Gastrocnemius medialis (tissue), 4 donors: Measurements from ENCODE around the gene KRTAP6-3. TPM values are rescaled to one million over a fixed set of nuclear protein-coding genes. Genes with fewer than 3 reads are reported as not detected.

Experiments
- ATAC-seq, 2 donors: fragments of 150-250 bp; one replicate each; pipeline ENCODE4 v1.9.1; 2016
- DNase-seq, 2 donors: peaks; one replicate each; pipeline ENCODE4 v3.0.0-alpha.2; 2019
- H3K27ac ChIP-seq, 4 donors: fragments of 200-600 bp; sonication (generic); 1 replicate in 1 of 4; 2 replicates in 3 of 4; pipeline ENCODE4 v1.5.1; 2016 to 2018; ENCODE audit warnings: mild to moderate bottlenecking in 2 of 4, moderate library complexity in 1 of 4
- H3K27me3 ChIP-seq, 3 donors: fragments of 200-600 bp; sonication (generic) in 2 of 3; 1 replicate in 1 of 3; 2 replicates in 2 of 3; pipeline versions ENCODE4 v1.5.1 to v1.6.0; 2016 to 2019; ENCODE audit warnings: mild to moderate bottlenecking in 1 of 3, moderate library complexity in 1 of 3
- H3K36me3 ChIP-seq, 2 donors: fragments of 200-600 bp; sonication (generic) in 1 of 2; one replicate each; pipeline ENCODE4 v1.5.1; 2017 to 2018
- H3K4me1 ChIP-seq, 2 donors: fragments of 200-600 bp; sonication (generic) in 1 of 2; one replicate each; pipeline ENCODE4 v1.5.1; 2016 to 2017; ENCODE audit warnings: mild to moderate bottlenecking in 2 of 2
- H3K4me3 ChIP-seq, 4 donors: fragments of 200-600 bp; sonication (generic) in 3 of 4; 1 replicate in 1 of 4; 2 replicates in 3 of 4; pipeline ENCODE4 v1.5.1; 2016 to 2019; ENCODE audit warnings: mild to moderate bottlenecking in 2 of 4
- H3K9me3 ChIP-seq, 3 donors: fragments of 200-600 bp; sonication (generic) in 2 of 3; 1 replicate in 1 of 3; 2 replicates in 2 of 3; pipeline ENCODE4 v1.5.1; 2016 to 2019
- CTCF ChIP-seq, 5 experiments: fragments of 450-650 bp in 3 of 5; fragments of 200-600 bp in 2 of 5; sonication (generic) in 2 of 5; IDR thresholded peaks in 4 of 5; conservative IDR thresholded peaks in 1 of 5; 1 replicate in 4 of 5; 2 replicates in 1 of 5; pipeline ENCODE4 v1.5.1; 2016 to 2019; ENCODE audit warnings: antibody characterized with exemption in 5 of 5, mild to moderate bottlenecking in 3 of 5, moderate library complexity in 3 of 5
- POLR2A ChIP-seq, 2 donors: fragments of 450-650 bp; IDR thresholded peaks; one replicate each; pipeline ENCODE4 v1.6.1; 2017; ENCODE audit warnings: antibody characterized with exemption in 2 of 2, mild to moderate bottlenecking in 2 of 2, moderate library complexity in 2 of 2
- in situ Hi-C, 4 donors: fragments of 200-750 bp; cut with MboI; loops; one replicate each; pipeline versions ENCODE4 v1.15.0 to v1.8.0; 2017; ENCODE audit warnings: low sequenced_read_pairs in 4 of 4
- intact Hi-C: fragments of 100-400 bp; cut with DNase I; formaldehyde crosslinking; loops from one replicate; pipeline ENCODE4 v1.15.1; 2023; ENCODE audit warnings: low total_unique reads
- total RNA-seq, 4 donors: library from RNA; depleted of rRNA; stranded (reverse); fragments of >200 nt; gene quantifications; one replicate each; pipeline versions ENCODE4 v1.1.0 to v1.2.3, GENCODE V29; 2016

KRTAP6-3 gene
- total RNA-seq, 4 donors from 2014 or later, result not detected

GRCh38 chr21:30579346-30579745 lies 12.9 kb upstream of the KRTAP6-3 start:
- H3K27ac ChIP-seq, result no peak overlapping the region
- DNase-seq, result no peak
- no peak for ATAC-seq
- intact Hi-C loops (no loop called here), in situ Hi-C loops (no loop called here)
- H3K9me3 ChIP-seq, result no peaks in the 10 kb centered on the region
- H3K27me3 ChIP-seq, result no peaks in the 10 kb centered on the region
- H3K4me3 ChIP-seq, result no peak overlapping the region
- no peaks in the 10 kb centered on the region for H3K4me1 ChIP-seq
- H3K36me3 ChIP-seq, result no peaks in the 10 kb centered on the region
- TF ChIP-seq POLR2A (IDR thresholded peaks at IDR 0.05) (no peak), CTCF (IDR thresholded peaks at IDR 0.05 in 4 of 5, conservative IDR thresholded peaks at IDR 0.05 in 1 of 5) (no peak)

GRCh38 chr21:30580132-30580531 lies 12.1 kb upstream of the KRTAP6-3 start:
- no peaks in the 10 kb centered on the region for H3K27me3 ChIP-seq
- H3K9me3 ChIP-seq, result no peaks in the 10 kb centered on the region
- TF ChIP-seq POLR2A (IDR thresholded peaks at IDR 0.05) (no peak), CTCF (IDR thresholded peaks at IDR 0.05 in 4 of 5, conservative IDR thresholded peaks at IDR 0.05 in 1 of 5) (no peak)
- no peak overlapping the region for H3K4me3 ChIP-seq
- no peaks in the 10 kb centered on the region for H3K4me1 ChIP-seq
- H3K36me3 ChIP-seq, result no peaks in the 10 kb centered on the region
- ATAC-seq (no peak), DNase-seq (no peak)
- H3K27ac ChIP-seq, result no peak overlapping the region
- intact Hi-C loops, result no loop called here
- in situ Hi-C loops, result no loop called here

- H3K27me3 ChIP-seq, result no peaks in the 10 kb centered on the region
- TF ChIP-seq POLR2A (IDR thresholded peaks at IDR 0.05), result no peak
- TF ChIP-seq CTCF (IDR thresholded peaks at IDR 0.05 in 4 of 5, conservative IDR thresholded peaks at IDR 0.05 in 1 of 5), result no peak
- in situ Hi-C loops (no loop called here), intact Hi-C loops (no loop called here)
- ATAC-seq, result no peak
- H3K36me3 ChIP-seq, result no peaks in the 10 kb centered on the region
- H3K4me3 ChIP-seq, result no peak overlapping the region
- no peak overlapping the region for H3K27ac ChIP-seq
- H3K4me1 ChIP-seq, result no peaks in the 10 kb centered on the region
- H3K9me3 ChIP-seq, result no peaks in the 10 kb centered on the region
- no peak for DNase-seq
These were observed 9.4 kb upstream of the KRTAP6-3 start for GRCh38 chr21:30582870-30583269.

- H3K4me3 ChIP-seq, result no peak within 1 kb of the TSS
- TF ChIP-seq CTCF (IDR thresholded peaks at IDR 0.05 in 4 of 5, conservative IDR thresholded peaks at IDR 0.05 in 1 of 5), result no peak
- no peak for TF ChIP-seq POLR2A (IDR thresholded peaks at IDR 0.05)
- in situ Hi-C loops, result no loop called here
- ATAC-seq (no peak), DNase-seq (no peak)
- H3K9me3 ChIP-seq, result no peaks in the 10 kb centered on the region
- H3K36me3 ChIP-seq, result no peaks in the 10 kb centered on the region
- intact Hi-C loops, result no loop called here
- no peaks in the 10 kb centered on the region for H3K27me3 ChIP-seq
- no peak within 1 kb of the TSS for H3K27ac ChIP-seq
- no peaks in the 10 kb centered on the region for H3K4me1 ChIP-seq
These were observed 1.9 kb upstream of the KRTAP6-3 start, which contains the start of gene KRTAP22-2 for GRCh38 chr21:30590297-30590696. Gene KRTAP22-2, minus strand, starts transcription at chr21:30590397.

GRCh38 chr21:30598802-30599201 lies 6.6 kb downstream of the KRTAP6-3 start, which contains the start of gene KRTAP6-2:
Gene KRTAP6-2, minus strand, starts transcription at chr21:30598902. Its CDS starts 28 bp downstream, at chr21:30598874.
- no peaks in the 10 kb centered on the region for H3K27me3 ChIP-seq
- H3K36me3 ChIP-seq, result no peaks in the 10 kb centered on the region
- H3K4me1 ChIP-seq, result no peaks in the 10 kb centered on the region
- ATAC-seq (no peak), DNase-seq (no peak)
- intact Hi-C loops, result no loop called here
- in situ Hi-C loops, result no loop called here
- no peaks in the 10 kb centered on the region for H3K9me3 ChIP-seq
- H3K27ac ChIP-seq, result no peak within 1 kb of the TSS
- no peak within 1 kb of the TSS for H3K4me3 ChIP-seq
- TF ChIP-seq POLR2A (IDR thresholded peaks at IDR 0.05) (no peak), CTCF (IDR thresholded peaks at IDR 0.05 in 4 of 5, conservative IDR thresholded peaks at IDR 0.05 in 1 of 5) (no peak)
